GM06990 (cell line): ENCODE data around the gene CFAP58.

Experiments used
- DNase-seq: peaks from one replicate; pipeline ENCODE4 v3.0.0-alpha.2; 2011; ENCODE audit not compliant: insufficient read length; ENCODE audit errors: extremely low read depth
- H3K27me3 ChIP-seq: replicated peaks from 2 replicates; pipeline ENCODE4 v1.6.0; 2011; ENCODE audit warnings: low read length; ENCODE audit not compliant: control insufficient read depth, insufficient read depth
- H3K36me3 ChIP-seq: 2 replicates; pipeline ENCODE4 v1.5.1; 2011; ENCODE audit warnings: low read length; ENCODE audit not compliant: control insufficient read depth, insufficient read depth
- H3K4me3 ChIP-seq: replicated peaks from 2 replicates; pipeline ENCODE4 v1.5.1; 2011; ENCODE audit warnings: low read depth, mild to moderate bottlenecking, control low read depth, low read length
- TF ChIP-seq, protein P1 (sequence below): IDR thresholded peaks from 2 replicates; pipeline ENCODE4 v1.5.1; 2011; ENCODE audit warnings: low read length, control low read depth, mild to moderate bottlenecking, inconsistent platforms; ENCODE audit not compliant: insufficient read depth, poor library complexity, severe bottlenecking

Gene CFAP58

DNA sequence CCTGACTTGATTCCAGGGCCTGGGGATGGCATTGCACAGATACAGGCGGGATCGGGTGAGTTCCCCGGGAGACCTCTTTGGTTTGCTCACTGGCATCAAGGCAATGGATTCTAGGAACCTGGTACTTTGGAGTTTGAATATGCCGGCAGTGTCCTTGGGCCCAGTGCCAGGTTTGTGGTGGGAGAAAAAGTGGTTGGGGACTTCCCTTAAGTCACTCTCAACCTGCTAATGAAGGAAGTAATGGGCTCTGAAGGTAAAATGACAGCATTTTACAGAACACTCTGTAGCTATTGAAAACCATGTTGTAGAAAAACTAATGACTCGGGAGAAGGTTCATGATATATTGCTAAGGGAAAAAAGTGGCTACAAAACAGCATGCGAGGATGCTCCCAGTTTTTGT, 129.9 kb downstream of the CFAP58 start:
- H3K36me3 ChIP-seq: no peaks in the 10 kb centered on the region
- no peak for DNase-seq
- H3K27me3 ChIP-seq: no peaks in the 10 kb centered on the region; the same call in none of the 2 replicates
- TF ChIP-seq, protein P1, sequence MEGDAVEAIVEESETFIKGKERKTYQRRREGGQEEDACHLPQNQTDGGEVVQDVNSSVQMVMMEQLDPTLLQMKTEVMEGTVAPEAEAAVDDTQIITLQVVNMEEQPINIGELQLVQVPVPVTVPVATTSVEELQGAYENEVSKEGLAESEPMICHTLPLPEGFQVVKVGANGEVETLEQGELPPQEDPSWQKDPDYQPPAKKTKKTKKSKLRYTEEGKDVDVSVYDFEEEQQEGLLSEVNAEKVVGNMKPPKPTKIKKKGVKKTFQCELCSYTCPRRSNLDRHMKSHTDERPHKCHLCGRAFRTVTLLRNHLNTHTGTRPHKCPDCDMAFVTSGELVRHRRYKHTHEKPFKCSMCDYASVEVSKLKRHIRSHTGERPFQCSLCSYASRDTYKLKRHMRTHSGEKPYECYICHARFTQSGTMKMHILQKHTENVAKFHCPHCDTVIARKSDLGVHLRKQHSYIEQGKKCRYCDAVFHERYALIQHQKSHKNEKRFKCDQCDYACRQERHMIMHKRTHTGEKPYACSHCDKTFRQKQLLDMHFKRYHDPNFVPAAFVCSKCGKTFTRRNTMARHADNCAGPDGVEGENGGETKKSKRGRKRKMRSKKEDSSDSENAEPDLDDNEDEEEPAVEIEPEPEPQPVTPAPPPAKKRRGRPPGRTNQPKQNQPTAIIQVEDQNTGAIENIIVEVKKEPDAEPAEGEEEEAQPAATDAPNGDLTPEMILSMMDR: no peak
- H3K4me3 ChIP-seq: no peak overlapping the region

DNA sequence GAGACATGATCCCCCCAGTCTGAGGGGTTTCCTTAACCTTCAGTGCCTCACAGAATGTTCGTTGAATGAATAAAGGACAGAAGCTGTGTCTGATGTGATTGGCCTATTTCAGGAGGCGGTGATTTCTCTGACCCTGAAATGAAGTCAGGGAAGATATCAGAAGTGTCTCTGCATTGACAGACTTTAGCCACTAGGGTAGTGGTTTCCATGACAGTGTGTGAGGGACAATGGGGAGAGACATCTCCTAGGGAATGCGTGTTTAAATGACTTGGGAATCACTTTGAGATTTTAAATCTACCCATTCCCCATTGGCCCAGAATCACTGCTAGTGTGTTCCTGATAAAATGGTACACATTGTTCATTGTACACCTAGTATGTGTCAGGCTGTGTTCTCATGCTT, 132.0 kb downstream of the CFAP58 start:
- no peak for DNase-seq
- TF ChIP-seq, protein P1: no peak
- Histone ChIP-seq H3K4me3 (no peak overlapping the region), H3K27me3 (no peaks in the 10 kb centered on the region; the same call in none of the 2 replicates), H3K36me3 (no peaks in the 10 kb centered on the region)

DNA sequence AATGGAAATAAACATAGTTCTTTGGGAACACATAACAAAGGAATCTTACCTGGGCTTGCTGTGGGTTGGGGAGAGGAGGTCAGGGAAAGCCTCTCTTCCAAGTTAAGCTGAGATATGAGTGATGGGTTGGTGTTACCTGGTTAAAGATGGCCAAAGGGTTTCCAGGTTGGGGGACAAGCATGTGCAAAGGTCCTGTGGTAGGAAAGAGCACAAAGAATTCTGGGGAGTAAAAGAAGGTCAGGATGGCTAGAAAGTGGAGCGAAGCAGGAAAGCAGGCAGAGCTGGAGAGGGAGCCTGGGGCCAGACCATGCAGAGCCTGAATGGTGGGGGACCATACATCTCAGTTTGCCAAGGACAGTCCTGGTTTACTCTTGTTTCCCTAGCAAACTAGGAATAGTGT, 133.2 kb downstream of the CFAP58 start:
- H3K4me3 ChIP-seq: no peak overlapping the region
- no peak for DNase-seq
- no peaks in the 10 kb centered on the region; the same call in none of the 2 replicates for H3K27me3 ChIP-seq
- no peaks in the 10 kb centered on the region for H3K36me3 ChIP-seq
- TF ChIP-seq, protein P1: no peak

DNA sequence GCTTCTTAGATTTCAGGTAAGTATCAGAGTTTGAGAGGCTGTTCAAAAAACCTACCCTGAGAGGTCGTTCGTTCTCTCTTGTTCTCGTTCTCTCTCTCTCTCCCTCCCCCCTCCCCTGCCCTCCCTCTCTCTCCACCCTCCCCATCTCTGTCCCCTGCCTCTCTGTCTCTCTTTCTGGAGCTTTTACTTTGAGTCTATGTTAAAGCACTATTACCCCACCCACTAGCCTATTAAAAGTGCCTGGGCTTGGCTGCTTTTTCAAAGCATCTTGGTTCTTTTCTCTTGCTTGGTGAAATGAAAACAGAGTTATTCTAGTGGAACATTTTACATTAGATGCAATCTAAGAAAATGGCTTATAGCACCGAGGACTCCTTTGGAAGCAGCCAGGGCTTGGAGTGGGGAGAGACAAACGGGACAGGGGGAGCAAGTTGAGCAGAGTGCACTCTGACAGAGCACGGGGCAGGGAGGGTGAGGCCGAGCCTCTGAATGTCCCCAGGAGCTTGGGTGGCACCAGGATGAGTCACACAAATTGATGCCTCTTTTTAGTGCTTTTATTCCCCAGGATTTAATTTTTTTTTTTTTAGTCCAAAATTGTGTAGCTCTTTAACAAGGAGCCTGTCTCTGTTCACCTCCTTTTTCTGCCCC, 134.3 kb downstream of the CFAP58 start:
- TF ChIP-seq, protein P1: no peak
- H3K36me3 ChIP-seq: no peaks in the 10 kb centered on the region
- no peaks in the 10 kb centered on the region; the same call in none of the 2 replicates for H3K27me3 ChIP-seq
- DNase-seq: no peak
- H3K4me3 ChIP-seq: no peak overlapping the region

DNA sequence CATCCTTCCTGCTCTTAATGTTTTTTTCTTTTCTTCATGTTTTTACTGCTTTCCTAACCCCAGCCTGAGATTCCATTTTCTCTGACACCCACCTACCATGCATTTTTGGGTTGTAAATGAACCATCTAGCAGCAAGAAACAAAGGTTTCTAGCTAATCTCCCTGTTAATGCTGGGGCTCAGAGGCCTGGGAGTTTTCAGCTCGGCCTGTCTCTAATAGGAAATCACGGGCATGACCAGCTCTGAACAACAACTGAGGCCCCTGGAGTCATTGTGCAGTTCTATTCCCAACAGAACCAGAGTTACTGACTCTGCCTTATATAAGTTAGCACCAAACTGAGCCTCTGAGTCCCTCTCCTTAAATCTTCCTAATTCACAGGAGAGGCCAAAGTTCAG, 134.8 kb downstream of the CFAP58 start:
- Histone ChIP-seq H3K4me3 (no peak overlapping the region), H3K36me3 (no peaks in the 10 kb centered on the region), H3K27me3 (no peaks in the 10 kb centered on the region; the same call in none of the 2 replicates)
- TF ChIP-seq, protein P1: no peak
- no peak for DNase-seq

DNA sequence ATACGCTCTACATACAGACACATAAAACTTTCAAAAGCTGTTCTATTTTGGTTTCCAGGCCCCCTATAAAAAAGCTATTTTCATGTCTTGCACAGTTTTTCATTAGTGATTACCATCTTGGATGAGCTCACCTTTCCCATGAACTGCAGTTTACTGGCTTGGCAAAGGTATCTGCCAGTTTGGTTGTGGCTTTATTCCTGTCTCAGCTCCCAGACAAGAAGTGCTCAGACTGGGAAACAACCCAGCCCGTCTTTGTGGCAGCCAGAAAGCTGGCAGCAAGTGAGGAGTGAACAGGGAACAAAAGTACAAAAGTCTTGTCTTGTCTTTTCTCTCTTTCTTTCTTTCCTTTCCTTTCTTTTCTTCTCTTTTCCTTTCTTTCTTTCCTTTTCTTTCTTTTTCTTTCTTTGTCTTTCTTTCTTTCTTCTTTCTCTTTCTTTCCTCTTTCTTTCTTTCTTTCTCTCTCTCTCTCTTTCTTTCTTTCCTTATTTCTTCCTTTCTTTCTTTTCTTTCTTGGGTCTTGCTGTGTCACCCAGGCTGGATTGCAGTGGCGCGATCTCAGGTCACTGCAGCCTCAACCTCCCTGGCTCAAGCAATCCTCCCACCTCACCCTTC, 138.8 kb downstream of the CFAP58 start:
- TF ChIP-seq, protein P1: no peak
- no peaks in the 10 kb centered on the region for H3K27me3 ChIP-seq
- DNase-seq: no peak
- no peak overlapping the region for H3K4me3 ChIP-seq
- H3K36me3 ChIP-seq: no peaks in the 10 kb centered on the region
